Measurements from ENCODE around the gene STX18.

The STX18 gene

DNA sequence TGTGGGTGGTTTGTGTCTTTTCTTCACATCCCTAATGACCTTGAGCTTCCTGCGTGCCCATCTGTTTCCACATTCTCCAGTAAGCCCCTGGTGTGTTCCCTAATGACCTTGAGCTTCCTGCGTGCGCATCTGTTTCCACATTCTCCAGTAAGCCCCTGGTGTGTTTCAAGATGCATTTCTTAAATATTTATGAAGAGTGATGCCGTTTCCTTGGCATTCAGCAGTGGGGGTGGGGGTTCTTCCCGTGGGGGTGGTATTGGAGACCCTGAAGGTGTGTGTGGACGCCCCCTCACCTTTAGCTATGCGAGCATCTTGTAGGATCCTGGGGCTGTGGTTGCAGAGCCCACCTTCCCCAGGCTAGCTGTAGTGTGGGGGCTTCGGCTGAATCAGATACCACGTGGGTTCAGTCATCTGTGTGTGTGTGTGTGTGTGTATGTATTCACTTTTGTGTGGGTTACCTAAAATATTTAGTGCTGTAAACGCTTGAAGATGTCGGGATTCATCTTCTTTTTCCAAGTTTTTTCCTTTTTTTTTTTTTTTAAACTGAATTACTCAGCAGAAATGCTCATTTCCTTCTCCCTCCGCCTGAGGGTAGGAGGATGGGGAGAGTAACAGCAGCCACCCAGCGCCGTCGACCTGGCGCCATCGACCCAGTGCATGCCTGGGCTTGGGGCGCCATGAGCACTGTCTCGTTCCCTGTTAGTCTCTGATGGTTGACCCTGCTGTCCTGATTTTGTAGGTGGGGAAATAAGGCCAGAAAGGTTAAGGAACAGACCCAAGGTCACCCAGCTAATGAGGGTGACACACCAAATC lies 145.0 kb downstream of the STX18 start:
- no peaks in the 10 kb centered on the region for H3K9me3 Mint-ChIP-seq
- no peaks in the 10 kb centered on the region for H3K36me3 Mint-ChIP-seq (ENCODE audit: low read depth)
- H3K4me3 Mint-ChIP-seq = no peak overlapping the region
- no peaks in the 10 kb centered on the region for H3K4me1 Mint-ChIP-seq (ENCODE audit: low read depth)
- H3K27me3 Mint-ChIP-seq (ENCODE audit: low read depth) = peaks cover 11% of the 10 kb centered on the region
- no peak overlapping the region for H3K27ac Mint-ChIP-seq

GRCh38 chr4:4395849-4396627 lies 145.8 kb downstream of the STX18 start:
- Mint-ChIP-seq H3K9me3 (no peaks in the 10 kb centered on the region), H3K27me3 (ENCODE audit: low read depth) (peaks cover 11% of the 10 kb centered on the region), H3K27ac (no peak overlapping the region), H3K36me3 (ENCODE audit: low read depth) (no peaks in the 10 kb centered on the region), H3K4me3 (no peak overlapping the region), H3K4me1 (ENCODE audit: low read depth) (no peaks in the 10 kb centered on the region)

GRCh38 chr4:4395371-4395770 lies 146.5 kb downstream of the STX18 start:
- Mint-ChIP-seq H3K9me3 (no peaks in the 10 kb centered on the region), H3K27me3 (ENCODE audit: low read depth) (peaks cover 11% of the 10 kb centered on the region), H3K4me1 (ENCODE audit: low read depth) (no peaks in the 10 kb centered on the region), H3K4me3 (no peak overlapping the region), H3K27ac (no peak overlapping the region), H3K36me3 (ENCODE audit: low read depth) (no peaks in the 10 kb centered on the region)

- no peak overlapping the region for H3K27ac Mint-ChIP-seq
- no peaks in the 10 kb centered on the region for H3K4me1 Mint-ChIP-seq (ENCODE audit: low read depth)
- H3K4me3 Mint-ChIP-seq = no peak overlapping the region
- H3K27me3 Mint-ChIP-seq (ENCODE audit: low read depth) = peaks cover 9% of the 10 kb centered on the region
- no peaks in the 10 kb centered on the region for H3K9me3 Mint-ChIP-seq
- no peaks in the 10 kb centered on the region for H3K36me3 Mint-ChIP-seq (ENCODE audit: low read depth)
Observed at GRCh38 chr4:4394644-4395043, 147.2 kb downstream of the STX18 start.

- no peaks in the 10 kb centered on the region for H3K9me3 Mint-ChIP-seq
- peaks cover 3% of the 10 kb centered on the region for H3K4me1 Mint-ChIP-seq (ENCODE audit: low read depth)
- no peaks in the 10 kb centered on the region for H3K36me3 Mint-ChIP-seq (ENCODE audit: low read depth)
- H3K4me3 Mint-ChIP-seq = no peak overlapping the region
- no peak overlapping the region for H3K27ac Mint-ChIP-seq
- peaks cover 21% of the 10 kb centered on the region for H3K27me3 Mint-ChIP-seq (ENCODE audit: low read depth)
Observed at GRCh38 chr4:4392501-4393183, 149.2 kb downstream of the STX18 start.

GRCh38 chr4:4391866-4392265 lies 150.0 kb downstream of the STX18 start:
- Mint-ChIP-seq H3K9me3 (no peaks in the 10 kb centered on the region), H3K4me3 (no peak overlapping the region), H3K27ac (no peak overlapping the region), H3K4me1 (ENCODE audit: low read depth) (peaks cover 3% of the 10 kb centered on the region), H3K27me3 (ENCODE audit: low read depth) (peaks cover 21% of the 10 kb centered on the region), H3K36me3 (ENCODE audit: low read depth) (no peaks in the 10 kb centered on the region)

GRCh38 chr4:4390515-4391240 lies 151.2 kb downstream of the STX18 start:
- H3K27ac Mint-ChIP-seq = no peak overlapping the region
- H3K27me3 Mint-ChIP-seq (ENCODE audit: low read depth) = peaks cover 27% of the 10 kb centered on the region
- H3K4me3 Mint-ChIP-seq = no peak overlapping the region

GRCh38 chr4:4390046-4390445 lies 151.8 kb downstream of the STX18 start:
- Mint-ChIP-seq H3K27me3 (ENCODE audit: low read depth) (peaks cover 29% of the 10 kb centered on the region), H3K36me3 (ENCODE audit: low read depth) (no peaks in the 10 kb centered on the region), H3K4me3 (no peak overlapping the region), H3K4me1 (ENCODE audit: low read depth) (peaks cover 3% of the 10 kb centered on the region), H3K27ac (no peak overlapping the region), H3K9me3 (no peaks in the 10 kb centered on the region)

More at GRCh38 chr4:4390515-4391240, 151.2 kb downstream of the STX18 start:
- H3K4me1 Mint-ChIP-seq (ENCODE audit: low read depth) = peaks cover 3% of the 10 kb centered on the region
- no peaks in the 10 kb centered on the region for H3K9me3 Mint-ChIP-seq
- H3K36me3 Mint-ChIP-seq (ENCODE audit: low read depth) = no peaks in the 10 kb centered on the region

DNA sequence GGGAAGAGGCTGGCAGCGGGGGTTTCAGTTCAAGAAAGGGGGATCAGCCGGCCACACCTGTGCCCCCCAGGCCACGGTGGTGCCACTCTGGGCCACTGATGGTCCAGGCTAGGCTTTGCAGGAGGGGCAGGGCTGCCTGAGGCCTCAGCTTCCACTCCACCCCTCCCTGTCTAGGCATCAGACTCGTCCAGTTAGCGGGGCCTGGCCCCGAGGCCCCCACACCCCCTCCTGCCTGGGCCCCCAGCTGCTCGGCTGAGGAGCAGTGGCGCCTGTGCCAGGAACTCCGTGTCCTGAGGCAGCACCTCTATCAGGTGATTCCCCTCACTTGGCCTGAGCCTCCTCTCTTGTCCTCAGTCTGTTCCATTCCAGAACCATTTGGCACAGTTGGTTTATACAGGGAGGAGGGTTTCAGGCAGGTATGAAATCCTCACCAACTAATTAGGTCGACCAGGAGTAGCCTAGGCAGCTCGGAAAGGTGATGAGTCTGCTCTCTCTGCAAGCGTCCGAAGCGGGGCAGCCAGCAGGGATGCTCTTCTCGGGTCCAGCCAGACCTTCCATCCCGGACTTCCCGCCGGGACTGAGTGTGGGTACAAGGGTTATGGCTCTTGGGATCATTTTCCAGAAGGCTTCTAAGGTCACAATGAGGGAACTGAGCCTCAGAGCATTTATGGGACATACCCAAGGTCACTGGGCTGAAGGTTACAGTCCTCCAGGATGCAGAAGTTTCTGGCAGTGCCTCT lies 152.8 kb downstream of the STX18 start:
- no peak overlapping the region for H3K4me3 Mint-ChIP-seq
- no peaks in the 10 kb centered on the region for H3K36me3 Mint-ChIP-seq (ENCODE audit: low read depth)
- H3K27me3 Mint-ChIP-seq (ENCODE audit: low read depth) = peaks cover 40% of the 10 kb centered on the region
- H3K27ac Mint-ChIP-seq = no peak overlapping the region
- H3K9me3 Mint-ChIP-seq = no peaks in the 10 kb centered on the region
- H3K4me1 Mint-ChIP-seq (ENCODE audit: low read depth) = peaks cover 3% of the 10 kb centered on the region

GRCh38 chr4:4388311-4388790 lies 153.5 kb downstream of the STX18 start:
- H3K36me3 Mint-ChIP-seq (ENCODE audit: low read depth) = no peaks in the 10 kb centered on the region
- peaks cover 3% of the 10 kb centered on the region for H3K4me1 Mint-ChIP-seq (ENCODE audit: low read depth)
- no peak overlapping the region for H3K27ac Mint-ChIP-seq
- H3K4me3 Mint-ChIP-seq = peak overlapping the region; percentile 35
- no peaks in the 10 kb centered on the region for H3K9me3 Mint-ChIP-seq
- peaks cover 41% of the 10 kb centered on the region for H3K27me3 Mint-ChIP-seq (ENCODE audit: low read depth)

GRCh38 chr4:4387531-4388310 lies 154.1 kb downstream of the STX18 start:
- Mint-ChIP-seq H3K36me3 (ENCODE audit: low read depth) (no peaks in the 10 kb centered on the region), H3K4me3 (peak overlapping the region; percentile 35), H3K27me3 (ENCODE audit: low read depth) (peaks cover 47% of the 10 kb centered on the region), H3K9me3 (no peaks in the 10 kb centered on the region), H3K4me1 (ENCODE audit: low read depth) (peaks cover 3% of the 10 kb centered on the region), H3K27ac (no peak overlapping the region)

DNA sequence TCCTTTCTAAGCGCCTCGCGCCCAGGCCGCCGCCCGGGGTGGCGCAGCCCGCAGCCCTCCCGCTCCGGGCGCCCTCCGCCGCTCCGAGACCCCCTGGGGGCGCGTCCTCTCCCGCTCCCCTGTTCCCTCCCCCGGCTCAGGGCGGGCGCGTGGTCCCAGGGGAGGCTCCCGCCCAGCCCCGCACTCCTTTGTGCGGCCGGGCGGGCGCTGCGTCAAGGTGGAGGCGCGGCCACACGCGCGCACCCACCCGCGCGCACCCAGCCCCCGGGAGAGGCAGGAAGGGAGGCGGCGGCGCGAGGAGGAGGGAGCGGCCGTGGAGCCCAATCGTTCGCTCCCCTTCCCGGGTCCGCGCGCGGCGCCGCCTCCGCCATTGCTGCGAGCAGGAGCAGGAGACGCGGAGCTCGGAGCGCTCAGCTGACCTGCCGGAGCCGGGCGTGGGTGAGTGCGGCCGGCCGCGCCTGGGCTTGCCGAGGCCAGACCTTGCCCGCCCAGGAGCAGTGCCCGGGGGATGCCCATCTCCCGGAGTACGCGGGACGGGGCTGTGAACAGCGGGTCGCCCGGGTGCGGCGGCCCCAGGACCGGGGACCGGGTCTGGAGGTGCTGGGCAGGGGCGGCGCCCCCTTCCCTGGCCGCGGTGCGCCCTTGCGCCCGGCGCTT lies 155.0 kb downstream of the STX18 start, which contains the start of gene NSG1:
NSG1 (plus strand) TSS at position 367 of the 657 bp plus-strand sequence. CDS start 528 bp downstream, outside the sequence.
- Mint-ChIP-seq H3K9me3 (no peaks in the 10 kb centered on the region), H3K36me3 (ENCODE audit: low read depth) (no peaks in the 10 kb centered on the region), H3K27me3 (ENCODE audit: low read depth) (peaks cover 55% of the 10 kb centered on the region), H3K4me1 (ENCODE audit: low read depth) (peaks cover 3% of the 10 kb centered on the region), H3K4me3 (peak within 1 kb of the TSS; percentile 67), H3K27ac (no peak within 1 kb of the TSS)
